Left renal pelvis (tissue), 4 donors: ENCODE measurements around the gene ANKEF1. TPM values are rescaled to one million over a fixed set of nuclear protein-coding genes. Genes with fewer than 3 reads are reported as not detected.
"Not testable (repeated sequence)": the region's sequence is repeated elsewhere in the genome, so short reads cannot be mapped to it uniquely, and the experiment has no call there.

Source experiments
- DNase-seq, 4 donors: peaks; one replicate each; pipeline ENCODE4 v3.0.0-alpha.2; 2013; ENCODE audit warnings: low read depth in 4 of 4, low spot score in 3 of 4
- polyA plus RNA-seq, 4 donors: library from polyadenylated mRNA; unstranded; fragments of 120-200 nt; gene quantifications; one replicate each; pipeline ENCODE4 v1.2.1, GENCODE V29; 2013; ENCODE audit not compliant: insufficient read length in 4 of 4

The ANKEF1 gene
- polyA plus RNA-seq, 4 donors, result 1.9 to 9.9 (median 8.9) TPM

DNA sequence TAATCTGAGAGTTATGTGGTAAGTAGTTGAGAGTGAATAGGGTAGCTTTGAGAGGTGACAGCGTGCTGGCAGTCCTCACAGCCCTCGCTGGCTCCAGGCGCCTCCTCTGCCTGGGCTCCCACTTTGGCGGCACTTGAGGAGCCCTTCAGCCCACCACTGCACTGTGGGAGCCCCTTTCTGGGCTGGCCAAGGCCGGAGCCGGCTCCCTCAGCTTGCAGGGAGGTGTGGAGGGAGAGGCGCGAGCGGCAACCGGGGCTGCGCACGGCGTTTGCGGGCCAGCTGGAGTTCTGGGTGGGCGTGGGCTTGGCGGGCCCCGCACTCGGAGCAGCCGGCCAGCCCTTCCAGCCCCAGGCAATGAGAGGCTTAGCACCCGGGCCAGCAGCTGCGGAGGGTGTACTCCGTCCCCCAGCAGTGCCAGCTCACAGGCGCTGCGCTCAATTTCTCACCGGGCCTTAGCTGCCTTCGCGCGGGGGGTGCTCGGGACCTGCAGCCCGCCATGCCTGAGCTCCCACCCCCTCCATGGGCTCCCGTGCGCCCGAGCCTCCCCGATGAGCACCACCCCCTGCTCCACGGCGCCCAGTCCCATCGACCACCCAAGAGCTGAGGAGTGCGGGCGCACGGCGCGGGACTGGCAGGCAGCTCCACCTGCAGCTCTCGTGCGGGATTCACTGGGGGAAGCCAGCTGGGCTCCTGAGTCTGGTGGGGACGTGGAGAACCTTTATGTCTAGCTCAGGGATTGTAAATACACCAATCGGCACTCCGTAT, 3.2 kb upstream of the ANKEF1 start:
- not testable (repeated sequence) for DNase-seq

DNA sequence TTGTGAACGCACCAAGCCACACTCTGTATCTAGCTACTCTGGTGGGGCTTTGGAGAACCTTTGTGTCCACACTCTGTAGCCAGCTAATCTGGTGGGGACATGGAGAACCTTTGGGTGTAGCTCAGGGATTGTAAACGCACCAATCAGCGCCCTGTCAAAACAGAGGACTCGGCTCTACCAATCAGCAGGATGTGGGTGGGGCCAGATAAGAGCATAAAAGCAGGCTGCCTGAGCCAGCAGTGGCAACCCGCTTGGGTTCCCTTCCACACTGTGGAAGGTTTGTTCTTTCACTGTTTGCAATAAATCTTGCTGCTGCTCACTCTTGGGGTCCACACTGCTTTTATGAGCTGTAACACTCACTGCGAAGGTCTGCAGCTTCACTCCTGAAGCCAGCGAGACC, 2.5 kb upstream of the ANKEF1 start:
- DNase-seq, result not testable (repeated sequence)

DNA sequence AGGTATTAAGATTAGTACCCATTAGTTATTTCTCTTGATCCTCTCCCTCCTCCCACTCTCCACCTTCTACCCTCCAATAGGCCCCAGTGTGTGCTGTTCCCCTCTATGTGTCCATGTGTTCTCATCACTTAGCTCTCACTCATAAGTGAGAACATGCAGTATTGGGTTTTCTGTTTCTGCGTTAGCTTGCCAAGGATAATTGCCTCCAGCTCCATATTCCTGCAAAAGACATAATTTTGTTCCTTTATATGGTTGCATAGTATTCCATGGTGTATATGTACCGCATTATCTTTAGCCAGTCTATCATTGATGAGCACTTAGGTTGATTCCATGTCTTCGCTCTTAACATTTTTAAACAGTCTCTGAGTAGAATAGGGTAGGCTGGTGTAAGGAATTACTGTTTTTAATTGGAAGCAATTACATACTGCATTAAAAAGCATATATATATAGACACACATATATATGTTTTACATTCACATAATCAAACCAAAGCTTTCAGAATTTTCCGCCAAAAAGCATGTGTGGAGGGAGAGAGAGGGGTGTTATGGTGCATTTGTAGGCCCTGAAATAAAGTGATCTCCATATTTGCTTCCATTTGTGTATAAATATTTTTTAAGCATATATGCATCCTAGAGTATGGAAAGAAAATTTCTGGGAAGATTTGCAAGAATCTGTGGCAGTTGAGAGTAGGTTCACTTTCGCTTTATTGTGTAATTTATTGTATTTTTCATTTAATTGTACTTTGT, 709 bp upstream of the ANKEF1 start:
- no peak for DNase-seq

DNA sequence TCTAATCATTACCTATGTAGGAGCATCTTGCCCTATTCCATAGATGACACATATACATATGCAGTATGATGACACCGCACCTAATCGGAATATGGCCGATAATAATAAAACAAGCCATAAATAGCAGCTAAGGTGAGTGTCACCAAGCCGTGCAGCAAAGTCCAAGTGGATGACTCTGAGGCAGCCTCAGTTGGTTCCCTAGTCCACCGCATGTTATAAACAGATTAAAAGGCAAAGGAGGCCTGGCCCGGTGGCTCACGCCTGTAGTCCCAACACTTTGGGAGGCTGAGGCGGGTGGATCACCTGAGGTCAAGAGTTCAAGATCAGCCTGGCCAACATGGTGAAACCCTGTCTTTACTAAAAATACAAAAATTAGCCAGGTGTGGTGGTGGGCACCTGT, 1.5 kb downstream of the ANKEF1 start:
- DNase-seq, result not testable (repeated sequence)

DNA sequence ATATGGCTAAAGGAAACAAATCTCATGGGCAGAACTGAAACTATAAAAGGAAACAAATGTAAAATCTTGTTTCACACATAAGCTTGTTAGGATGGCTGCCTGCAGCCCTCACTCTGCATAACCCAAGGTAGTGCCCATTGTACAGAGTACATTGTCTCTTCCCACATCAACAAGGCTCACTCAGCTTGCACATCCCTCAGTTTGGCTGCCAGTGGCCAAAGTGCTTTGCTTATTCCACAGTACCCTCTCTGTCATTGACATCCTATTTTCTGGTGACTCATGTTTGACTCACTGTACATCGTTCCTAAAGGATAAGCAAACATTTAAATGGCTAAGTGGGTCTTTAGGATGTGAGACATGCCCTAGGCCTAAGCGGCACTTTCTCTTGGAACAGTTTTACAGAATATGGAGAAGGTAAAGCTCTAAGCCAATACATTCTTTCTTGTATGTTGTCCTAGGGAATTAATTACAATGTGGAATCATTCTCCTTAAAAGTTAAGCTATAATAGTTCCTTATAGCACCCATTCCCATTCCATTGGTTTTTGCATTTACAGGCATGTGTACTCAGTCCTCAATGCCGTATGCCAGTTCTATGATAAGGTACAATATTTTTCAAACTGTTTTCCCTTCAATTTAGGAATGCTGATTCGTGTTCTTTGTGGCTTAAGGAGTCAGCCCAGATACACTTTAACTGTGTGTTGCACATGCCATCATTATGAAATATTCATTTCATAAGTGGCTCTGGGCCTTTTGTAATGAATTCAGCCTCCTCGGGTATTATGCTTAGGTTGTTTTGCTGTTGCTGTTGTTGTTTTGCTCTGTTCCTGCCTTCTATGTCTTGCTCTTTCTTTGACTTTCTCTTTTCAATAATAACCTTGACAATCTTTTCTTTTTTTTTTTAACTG, 5.5 kb downstream of the ANKEF1 start:
- no peak for DNase-seq

DNA sequence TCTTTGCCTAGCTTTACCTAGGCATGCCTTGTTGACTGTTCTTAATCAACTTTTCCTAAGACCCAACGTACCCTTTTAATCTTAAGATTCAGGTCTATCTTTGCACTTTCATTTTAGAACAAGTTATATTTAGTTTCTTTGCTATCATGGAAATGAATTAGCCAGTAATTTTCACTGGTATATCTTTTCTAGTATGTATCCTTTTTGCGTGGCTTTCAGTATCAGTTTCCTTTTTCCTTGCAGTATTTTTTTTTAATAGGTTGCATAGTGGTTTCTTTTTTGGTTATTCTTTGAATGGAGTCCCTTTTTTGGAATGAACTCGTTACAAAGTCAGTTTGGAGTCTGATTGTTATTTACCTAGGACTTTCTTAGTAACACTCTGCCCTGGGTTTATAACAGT, 7.3 kb downstream of the ANKEF1 start:
- no peak for DNase-seq

DNA sequence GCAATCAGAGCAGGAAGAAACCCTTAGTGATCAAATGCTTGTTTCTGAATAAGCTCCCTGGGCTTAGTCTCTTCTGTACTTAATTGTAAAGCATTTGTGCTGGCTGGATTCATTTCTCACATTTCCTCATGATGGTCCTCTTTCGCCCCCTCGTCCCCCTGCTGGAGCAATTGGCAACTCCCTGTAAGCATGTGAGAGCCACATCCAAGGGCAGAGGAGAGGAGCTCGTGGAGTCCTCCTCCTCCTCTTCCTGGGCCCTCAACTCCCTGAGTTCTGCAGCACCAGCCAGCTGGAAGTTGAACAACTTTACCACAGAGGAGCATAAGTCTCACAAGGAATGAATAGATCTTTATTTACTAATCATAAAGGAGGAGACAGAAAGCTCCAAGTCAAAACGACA, 12.6 kb downstream of the ANKEF1 start:
- DNase-seq, result no peak

DNA sequence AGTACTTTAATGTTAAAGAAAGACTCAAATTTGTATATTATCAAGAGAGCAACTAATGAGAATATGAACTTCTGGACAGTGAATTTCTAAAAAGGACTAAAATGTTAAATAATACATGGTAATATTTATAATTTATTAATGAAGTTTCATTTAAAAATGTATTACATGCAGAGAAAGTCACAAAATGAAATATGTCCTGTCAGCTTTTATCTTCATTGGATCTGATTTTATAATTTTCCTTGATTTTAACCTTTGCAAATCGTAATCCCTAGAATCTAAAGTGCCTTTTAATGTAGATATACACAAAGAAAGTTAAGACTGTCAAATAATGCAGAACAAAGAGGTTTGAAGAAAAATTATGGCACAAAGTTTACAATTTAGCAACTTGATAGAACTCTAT, 16.4 kb downstream of the ANKEF1 start:
- no peak for DNase-seq

DNA sequence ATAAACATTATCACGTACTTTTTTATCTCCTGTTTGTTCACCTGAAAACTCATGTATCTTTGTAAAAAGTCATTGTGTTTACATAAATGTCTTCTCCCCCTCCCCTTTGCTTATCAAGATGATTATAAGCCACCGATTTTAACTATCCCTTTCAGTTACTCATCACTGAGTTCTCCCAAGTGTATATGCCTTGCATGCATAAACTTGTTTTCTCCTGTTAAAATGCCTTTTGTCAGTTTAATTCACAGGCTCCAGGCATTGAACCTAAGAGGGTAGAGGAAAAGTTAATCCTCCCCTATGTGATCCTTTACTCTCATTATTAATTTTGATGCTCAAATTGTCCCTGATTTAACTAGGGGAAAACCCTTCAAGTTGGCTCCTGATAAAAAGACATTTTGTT, 24.2 kb downstream of the ANKEF1 start:
- no peak for DNase-seq

DNA sequence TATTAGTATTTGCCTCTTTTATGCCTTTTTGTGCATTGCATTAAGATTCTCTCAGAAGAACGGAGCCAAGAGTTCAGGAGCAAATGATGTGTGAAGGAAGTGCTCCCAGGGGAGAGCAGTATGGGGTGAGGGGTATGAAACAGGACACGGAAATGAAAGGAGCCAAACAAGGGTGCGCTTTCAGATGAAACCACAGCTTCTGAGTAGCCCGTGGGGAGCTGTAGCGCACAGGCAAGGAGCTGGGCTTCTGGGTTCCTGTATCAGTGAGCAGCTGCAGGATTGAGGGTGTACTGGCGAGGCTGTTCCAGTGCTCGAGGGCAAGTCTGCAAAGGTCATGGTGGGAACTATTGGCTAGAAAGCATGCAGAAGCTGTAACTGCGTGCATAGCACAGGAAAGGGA, 25.4 kb downstream of the ANKEF1 start:
- DNase-seq, result no peak

DNA sequence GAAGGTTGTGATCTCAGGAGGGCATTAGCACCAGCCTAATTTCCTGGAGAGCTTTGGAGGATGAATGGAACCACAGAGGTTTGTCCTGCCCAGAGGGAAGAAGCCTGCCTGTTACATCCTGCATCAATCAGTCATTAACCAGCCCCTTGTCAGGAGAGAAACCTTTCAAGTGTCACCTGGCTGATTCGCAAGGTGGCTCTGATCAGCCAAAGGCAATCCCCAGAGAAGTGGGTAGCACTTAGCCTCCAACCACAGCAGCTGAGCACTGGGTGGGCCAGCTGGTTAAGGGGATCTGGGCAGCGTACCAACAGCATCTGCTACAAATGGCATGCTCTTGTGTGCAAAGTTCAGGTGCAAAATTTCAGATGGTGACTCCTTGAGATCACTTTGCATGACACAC, 26.9 kb downstream of the ANKEF1 start:
- no peak for DNase-seq

DNA sequence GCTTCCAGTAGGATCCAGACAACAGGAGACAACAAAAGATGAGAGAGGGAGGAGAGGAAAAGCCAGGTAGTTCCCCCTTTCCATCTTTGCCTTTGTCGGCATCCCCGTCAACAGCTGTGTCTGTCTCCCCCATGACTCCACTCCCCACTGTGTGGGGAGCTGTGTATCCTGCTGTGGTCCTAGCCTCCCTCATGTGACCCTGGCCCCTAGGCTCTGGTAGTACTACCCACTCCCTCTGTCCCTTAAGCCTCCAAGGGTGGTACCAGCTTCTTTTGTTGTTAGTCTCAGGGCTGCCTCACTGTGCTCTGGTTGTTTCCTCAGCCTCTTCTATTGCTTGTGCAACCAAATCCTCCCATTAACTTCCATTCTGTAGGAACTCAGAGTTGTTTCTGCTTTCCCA, 28.7 kb downstream of the ANKEF1 start:
- no peak for DNase-seq

DNA sequence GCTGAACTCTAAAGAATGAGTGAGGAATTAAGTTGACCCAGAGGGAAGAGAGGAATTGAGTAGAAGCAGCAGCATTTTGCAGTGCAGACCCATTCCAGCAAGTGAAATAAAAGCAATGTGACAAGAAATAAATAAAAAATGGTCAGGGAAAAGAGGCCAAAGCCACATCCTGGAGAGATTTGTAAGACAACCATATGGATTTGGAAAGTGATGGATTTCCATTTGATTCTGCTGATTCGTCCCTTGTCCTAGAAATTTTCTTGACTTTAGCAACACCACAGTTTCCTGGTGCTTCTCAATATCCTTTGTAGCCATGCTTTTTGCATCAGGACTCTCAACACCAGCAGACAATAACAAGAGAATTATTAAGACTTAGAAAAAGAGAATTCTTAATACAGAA, 29.8 kb downstream of the ANKEF1 start:
- DNase-seq, result no peak

DNA sequence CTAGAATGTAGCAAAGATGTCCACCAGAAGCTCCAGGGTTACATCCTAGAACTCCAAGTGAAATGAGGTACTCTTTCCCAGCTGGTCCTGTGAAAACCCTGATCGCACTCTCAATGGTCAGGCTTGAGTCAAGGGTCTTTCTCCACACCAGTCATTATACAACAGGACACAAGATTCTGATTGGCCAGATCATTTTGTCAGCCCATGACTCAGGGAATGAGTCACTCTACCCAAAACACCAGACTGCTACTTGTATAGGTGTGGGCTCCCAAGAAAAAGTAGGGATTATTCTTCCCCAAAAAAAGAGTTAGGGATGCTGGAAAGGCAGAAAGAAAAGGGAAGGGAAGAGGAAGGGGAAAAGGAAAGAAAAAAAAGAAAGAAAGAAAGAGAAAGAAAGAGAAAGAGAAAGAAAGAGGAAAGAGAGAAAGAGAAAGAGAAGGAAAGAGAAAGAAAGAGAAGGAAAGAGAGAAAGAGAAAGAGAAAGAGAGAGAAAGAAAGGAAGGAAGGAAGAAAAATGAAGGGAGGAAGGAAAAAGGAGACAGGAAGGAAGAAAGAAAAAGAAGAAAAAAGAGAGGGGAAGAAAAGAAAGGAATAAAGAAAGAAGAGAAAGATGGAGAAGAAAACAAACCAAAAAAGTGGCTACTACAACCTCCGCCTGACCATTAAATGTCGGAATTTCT, 30.5 kb downstream of the ANKEF1 start:
- no peak for DNase-seq

DNA sequence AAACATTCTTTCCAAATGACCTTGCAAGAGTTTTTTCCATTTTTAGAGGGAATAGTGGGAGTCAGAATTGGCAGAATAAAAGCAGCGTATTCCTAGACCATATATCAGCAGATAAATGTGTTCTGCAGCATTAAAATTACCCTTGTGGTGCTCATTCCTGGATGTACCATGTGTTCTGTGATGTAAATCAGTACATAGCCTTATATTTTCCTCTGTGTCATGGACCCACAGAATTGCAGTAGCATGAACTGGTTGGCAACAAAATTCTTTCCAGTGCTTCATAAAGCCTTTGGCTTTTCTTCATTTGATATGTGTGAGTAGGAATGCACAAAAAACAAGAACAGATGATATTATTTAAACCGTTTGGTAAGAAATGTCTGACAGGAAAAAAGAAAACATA, 32.5 kb downstream of the ANKEF1 start:
- DNase-seq, result no peak

DNA sequence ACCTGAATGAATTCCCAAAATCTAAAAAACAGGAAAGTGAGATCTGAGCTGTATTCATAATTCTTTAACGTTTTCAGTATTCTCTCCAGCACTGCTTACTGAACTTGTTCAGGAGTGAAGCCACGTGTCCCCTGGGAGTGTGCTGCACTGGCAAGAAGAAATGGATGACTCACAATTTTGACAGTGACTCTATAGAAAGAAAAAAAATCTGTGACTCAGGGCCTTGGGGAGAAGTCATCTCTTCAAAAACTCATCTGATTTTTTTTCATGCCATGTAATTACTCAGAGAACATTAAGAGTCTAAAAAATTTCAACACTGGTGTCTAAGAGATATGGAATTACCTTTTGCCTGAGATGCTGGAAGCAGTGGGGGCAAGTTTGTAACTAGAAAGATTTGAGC, 39.7 kb downstream of the ANKEF1 start:
- no peak for DNase-seq

DNA sequence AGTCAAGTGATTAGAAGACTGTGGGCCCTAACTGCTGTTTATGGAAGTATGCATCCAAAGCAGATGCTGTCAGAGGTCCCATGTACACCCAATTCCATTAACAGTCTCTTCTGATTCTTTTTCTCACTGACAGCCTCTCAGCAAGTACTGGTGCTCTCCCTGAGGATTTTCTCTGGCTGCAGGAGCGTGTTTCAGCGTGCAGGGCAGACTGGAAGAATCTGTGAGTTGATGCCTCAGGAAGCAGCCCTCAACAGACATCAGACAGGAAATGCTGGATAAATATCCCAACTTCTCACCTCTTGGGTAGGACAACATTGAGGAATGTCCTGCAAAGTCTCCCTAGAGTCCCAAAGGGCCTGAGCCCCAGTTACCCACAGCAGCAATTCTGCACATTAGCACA, 40.8 kb downstream of the ANKEF1 start:
- DNase-seq, result no peak

DNA sequence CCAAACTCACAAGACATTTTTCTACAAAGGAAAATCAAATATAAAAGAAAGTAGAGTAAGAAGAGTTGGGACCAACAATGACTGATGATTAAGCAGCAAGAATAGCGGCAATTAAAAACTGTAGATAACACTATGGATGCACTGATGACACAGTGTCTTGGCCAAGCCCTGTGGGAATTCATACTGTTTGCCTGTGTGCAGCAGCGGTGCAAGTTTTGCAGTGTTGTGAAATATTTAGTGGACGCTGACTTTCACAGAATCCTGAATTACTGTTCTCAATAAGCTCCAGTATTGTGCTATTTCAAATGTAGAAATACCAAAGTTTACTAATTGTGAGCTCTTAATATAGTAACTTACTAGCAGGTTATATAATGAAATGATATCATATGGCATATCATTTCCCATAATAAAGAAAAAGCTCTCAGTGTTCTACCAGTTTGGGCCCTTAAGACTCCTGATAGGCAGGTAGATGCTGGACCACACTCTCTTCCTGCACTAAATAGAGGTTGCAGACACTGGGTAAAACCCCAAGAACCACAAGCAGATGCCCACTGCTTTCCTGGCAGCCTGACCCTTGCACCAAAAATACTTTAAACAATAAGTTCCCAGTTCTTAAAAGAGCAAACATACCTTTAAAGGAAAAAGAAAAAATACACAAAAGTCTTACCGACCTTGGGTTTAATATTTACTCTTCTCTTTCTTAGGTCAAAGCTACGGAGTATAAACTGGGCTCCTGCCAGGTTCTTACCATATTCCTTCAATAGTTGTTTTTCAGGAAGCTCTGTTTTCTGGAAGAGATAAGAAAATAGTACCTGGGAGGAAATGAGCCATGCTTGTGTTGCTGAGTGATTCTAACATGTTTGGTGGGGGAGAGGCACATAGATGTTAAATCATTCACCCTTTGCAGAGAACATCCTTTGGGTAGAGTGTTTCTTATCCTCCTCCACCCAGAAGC, 41.6 kb downstream of the ANKEF1 start:
- DNase-seq, result no peak

DNA sequence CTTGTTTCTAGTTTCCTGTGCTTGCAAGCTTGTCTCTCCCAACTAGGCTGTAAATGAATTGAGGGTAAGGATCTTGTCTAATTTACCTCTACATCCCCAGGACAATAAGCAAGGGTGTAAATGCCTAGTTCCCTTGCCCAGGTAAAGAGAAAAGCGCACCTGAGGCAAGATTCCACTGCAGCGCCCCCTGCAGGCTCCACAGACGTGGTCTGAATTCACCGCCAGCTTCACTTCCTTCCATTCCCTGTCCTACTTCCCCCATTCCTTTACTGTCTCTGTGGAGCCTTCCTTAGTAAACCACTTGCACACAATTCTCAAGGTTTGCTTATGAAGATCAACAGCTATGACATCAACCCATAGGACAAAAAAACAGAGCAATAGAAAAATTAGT, 42.3 kb downstream of the ANKEF1 start:
- no peak for DNase-seq

DNA sequence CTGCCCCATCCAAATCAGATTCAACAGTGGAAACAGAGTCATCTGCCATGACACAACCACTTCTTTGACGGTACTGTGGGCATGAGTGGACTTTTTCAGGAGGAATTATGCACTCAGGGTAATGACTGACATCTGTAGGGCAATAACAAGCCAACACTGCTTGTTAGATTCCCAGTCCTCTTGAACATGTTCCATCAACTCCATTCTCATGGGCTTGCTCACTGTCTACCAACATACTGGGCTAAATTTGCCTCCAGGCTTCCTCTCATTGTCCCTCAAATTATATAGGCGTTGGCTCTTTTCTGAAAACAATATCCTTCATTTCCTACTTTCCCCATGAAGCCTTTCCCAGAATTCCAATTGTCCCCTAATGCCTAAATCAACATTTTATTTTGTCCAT, 43.1 kb downstream of the ANKEF1 start:
- DNase-seq, result no peak
